ENCODE data around the gene FAM98A.

Gene FAM98A

DNA sequence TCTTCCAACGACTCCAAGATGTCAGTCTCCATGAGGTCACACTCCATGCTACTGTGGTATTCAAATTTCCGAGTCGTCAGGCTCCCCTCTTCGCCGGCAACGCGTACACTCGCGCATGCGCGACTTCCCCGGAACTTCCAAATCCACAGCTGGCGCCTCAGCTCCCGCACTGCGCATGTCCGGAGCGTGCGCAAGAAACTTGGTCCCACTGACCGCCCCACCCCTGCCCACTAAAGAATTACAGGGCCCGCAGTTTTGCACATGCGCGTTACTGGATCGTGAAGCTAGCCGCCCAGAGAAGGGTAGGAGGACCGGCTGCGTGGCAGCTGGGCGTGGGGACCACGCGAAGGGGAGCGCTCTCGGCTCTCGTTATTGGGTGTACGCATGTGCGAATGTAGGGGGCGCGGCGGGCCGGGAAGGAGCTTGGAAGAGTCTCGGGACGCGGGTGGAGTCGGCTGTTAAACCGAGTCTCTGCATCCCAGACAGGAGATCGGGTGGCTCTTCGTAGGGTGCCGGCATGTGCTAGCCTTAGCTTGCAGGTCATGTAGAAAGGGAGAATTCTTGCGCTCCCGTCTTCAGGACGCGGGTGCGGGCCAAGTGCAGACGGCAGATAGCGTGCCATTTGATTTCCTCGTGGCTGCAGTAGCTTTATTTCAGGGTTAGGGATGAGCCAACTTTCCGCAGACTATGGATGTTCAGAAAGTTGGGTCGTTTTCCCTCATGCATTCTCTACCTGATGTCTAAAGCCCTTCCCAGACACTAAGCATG, at the start of gene FAM98A:
Gene FAM98A (minus strand): TSS at position 125 of the 768 bp plus-strand sequence. CDS start 78 bp downstream, at position 47.
- peak; percentile 100 for DNase-seq (ENCODE audit: low read depth, low spot score)

DNA sequence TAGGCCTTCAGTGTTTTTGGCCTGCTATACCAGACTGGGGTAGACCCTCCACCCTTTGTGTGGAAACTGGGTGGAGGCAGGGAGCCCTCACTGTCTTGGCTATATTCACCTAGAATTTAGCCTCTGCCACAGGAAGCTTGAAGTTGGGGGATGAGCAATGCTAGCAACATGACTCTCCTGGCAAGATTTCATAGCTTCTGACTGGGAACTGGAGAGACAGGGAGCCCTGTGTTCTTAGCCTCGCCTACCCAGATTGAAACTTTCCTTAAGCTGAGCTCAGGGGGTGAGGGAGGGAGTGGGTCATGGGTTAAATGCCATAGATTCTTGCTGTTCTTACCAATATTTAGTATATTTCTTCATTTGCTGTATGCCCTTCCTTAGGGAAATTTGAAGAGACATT, 46.8 kb upstream of the FAM98A start:
- DNase-seq (ENCODE audit: low read depth, low spot score): peak; percentile 45

DNA sequence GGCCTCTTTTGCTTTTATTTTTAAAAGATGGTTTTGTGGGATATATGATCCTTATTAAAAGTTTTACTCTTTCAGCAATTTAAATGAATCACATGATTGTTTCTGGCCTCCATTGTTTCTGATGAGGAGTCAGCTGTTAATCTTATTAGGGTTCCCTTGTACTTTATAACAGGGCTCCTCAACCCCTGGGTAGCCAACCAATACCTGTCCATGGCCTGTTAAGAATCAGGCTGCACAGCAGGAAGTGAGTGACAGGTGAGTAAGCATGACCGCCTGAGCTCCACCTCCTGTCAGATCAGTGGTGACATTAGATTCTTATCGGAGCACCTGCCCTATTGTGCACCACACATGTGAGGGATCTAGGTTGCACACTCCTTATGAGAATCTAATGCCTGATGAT, 45.1 kb upstream of the FAM98A start:
- no peak for DNase-seq (ENCODE audit: low read depth, low spot score)

DNA sequence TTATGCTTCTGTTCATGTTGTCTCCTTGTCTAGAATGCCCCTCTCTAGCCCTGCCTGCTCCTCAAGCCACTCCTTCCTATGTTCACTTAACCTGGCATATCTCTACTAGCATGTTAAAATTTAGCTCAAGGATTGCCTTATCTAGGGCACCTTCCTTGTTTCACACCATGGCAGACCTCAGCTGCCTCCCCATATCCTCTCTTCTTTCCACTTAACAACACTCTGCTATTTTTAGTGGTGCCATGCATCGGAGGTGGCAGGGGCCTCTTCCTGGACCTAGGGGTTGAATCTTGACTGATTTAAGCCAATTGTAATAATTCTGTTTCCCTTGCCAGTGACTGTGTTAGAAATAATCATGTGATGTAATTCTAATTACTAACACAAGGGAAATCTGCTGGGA, 36.9 kb upstream of the FAM98A start:
- DNase-seq (ENCODE audit: low read depth, low spot score): no peak

DNA sequence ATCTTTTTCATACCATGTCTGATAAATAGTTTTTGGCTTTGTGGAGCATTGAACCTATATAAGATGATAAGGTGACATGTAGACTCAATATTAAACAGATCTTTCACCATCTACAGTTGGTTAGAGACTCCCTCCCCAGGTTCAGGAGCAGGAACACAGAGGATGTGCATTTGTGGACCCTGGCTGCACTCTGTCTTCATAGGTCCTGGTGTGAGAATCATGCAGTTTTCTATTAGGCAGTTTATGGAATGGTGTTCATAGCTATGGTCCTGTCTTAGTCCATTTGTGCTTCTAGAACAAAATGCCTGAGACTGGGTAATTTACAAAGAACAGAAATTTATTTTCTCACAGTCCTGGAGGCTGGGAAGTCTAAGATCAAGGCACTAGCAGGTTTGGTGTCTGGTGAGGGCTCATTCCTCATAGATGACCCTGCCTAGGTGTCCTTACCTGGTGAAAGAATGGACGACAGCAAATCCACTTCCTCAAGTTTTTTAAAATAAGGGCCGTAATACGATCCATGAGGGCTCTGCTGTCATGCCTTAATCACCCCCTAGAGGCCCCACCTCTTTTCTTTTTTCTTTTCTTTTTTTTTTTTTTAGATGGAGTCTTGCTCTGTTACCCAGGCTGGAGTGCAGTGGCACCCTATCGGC, 35.3 kb upstream of the FAM98A start:
- no peak for DNase-seq (ENCODE audit: low read depth, low spot score)

DNA sequence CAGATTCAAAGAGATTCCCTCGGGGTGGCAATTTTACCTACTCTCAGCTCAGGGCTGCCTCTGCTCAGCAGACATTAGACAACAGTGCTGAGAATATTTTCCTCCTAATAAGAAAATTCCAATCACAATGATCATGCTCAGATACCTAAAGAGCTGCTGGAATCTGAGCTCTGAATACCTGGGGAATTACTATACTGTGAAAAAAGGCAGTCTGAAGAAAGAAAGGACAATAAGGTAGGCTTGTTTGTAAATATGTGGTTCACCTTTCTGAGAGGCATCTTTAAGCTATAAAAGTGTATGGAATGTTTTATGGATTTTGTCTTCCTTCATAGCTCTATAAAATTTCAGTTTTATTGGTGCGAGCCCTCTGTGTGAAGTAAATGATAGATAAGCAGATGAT, 34.2 kb upstream of the FAM98A start:
- no peak for DNase-seq (ENCODE audit: low read depth, low spot score)

DNA sequence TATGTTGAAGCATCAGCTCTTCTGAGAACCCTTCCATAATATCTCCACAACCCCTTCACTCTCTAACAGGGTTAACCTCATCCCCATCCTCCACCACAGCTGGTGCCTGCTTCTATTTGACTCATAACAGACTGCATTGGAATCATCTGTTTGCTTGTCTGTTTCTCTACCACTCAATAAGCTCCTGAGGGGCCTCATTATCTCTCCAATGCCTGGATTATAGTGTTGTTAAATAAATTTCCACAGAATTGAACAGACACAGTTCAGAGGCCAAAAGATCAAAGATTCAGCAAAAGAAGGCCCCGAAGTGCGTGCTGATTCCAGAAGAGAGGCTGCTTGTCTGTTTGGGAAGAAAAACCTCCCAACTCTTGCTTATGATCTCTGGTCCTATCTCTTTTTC, 33.7 kb upstream of the FAM98A start:
- DNase-seq (ENCODE audit: low read depth, low spot score): no peak

DNA sequence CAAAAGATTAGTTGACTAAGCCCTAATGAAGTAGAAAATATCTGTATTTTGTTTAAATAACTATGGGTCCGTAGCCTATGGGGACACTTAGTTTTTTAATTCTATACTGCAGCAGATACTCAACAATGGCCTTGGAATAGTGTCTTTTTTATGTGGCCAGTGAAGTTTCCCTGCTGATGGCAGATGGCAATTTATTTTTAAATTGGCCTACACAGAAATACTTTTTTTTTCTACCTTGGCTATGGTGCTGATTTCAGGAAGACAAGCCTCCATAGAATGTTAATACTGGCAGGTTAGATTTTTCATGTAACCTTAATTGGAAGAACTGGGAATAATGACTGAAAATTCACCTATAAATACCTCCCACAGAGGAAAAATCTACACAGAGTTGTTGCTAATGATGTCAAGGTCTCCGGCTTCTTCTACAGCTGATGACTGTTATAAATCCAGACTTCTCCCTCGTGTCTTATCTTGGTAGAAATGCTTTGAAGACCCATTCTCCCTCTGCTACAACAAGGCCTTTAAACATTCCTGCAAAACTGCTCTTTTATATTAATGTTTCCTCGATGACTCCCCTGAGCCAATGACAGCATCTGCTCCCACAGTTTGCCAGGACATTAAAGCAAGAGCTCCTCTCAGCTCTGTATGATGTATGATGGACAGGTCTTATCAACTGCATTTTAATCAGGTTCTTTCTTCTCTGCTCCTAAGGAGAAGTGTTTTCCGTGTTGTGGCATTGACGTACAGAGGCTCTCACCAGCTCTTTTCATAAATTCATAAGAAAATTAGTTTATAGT, 29.1 kb upstream of the FAM98A start:
- no peak for DNase-seq (ENCODE audit: low read depth, low spot score)

DNA sequence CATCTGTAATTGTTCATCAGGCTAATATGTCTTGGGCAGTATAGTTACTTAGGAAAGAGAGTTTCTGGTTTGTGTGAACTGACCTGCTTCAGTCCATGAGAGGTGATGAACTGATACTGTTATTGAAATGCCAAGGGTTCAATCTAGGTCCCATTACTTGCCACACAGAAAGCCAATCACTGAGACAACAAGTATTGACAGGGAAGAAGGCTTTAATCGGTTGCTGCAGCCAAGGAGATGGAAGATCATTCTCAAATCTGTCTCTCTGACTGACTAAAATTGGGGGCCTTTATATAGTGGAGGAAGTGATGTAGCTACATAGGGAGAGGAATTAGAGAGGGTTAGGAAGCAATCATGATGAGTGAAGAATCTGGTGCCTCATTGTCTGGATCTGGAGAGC, 19.9 kb upstream of the FAM98A start:
- no peak for DNase-seq (ENCODE audit: low read depth, low spot score)

DNA sequence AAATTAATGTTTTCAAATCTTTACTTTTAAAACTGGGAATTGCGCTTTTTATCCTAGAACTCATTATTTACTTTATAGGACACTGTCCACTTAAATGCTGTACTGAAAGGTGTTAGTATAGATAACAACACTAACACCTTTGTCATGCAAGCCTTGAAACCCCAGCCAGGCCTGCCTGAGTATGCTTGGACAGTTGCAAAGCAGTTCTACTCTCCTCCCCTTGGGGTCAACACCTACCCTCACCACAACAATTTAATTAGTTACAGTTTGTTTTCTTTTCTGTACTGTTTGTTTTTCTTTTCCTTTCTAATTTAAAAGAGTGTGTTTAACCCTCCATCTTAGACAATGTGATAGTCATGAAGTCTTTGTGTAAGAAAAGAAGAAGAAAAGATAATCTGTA, 18.9 kb upstream of the FAM98A start:
- DNase-seq (ENCODE audit: low read depth, low spot score): no peak

DNA sequence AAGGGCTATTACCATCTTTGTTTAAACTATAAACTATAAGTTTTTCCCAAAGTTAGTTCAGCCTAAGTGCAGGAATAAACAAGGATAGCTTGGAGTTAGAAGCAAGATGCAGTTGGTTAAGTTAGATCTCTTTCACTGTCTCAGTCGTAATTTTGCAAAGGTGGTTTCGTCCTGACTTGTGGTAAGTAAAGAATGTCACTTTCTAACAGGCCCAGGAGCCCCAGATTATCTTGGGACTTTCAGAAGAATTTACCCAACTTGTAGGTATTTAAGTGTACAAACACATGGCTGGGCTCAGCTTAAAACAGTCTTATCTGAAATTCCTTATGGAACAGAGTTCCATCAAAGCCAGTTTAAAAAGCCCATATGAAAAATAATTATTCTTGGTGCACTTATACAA, 18.3 kb upstream of the FAM98A start:
- no peak for DNase-seq (ENCODE audit: low read depth, low spot score)

DNA sequence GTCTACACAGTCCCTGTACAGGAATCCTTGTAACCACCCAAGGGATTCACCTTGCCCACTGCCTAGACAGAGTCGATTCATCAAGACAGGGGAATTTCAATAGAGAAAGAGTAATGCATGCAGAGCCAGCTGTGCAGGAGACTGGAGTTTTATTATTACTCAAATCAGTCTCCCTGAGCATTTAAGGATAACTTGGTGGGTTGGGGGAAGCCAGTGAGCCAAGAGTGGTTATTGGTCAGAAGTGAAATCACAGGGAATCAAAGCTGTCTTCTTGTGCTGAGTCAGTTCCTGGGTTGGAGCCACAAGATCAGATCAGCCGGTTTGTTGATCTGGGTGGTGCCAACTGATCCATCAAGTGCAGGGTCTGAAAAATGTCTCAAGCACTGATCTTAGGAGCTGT, 17.8 kb upstream of the FAM98A start:
- DNase-seq (ENCODE audit: low read depth, low spot score): no peak

DNA sequence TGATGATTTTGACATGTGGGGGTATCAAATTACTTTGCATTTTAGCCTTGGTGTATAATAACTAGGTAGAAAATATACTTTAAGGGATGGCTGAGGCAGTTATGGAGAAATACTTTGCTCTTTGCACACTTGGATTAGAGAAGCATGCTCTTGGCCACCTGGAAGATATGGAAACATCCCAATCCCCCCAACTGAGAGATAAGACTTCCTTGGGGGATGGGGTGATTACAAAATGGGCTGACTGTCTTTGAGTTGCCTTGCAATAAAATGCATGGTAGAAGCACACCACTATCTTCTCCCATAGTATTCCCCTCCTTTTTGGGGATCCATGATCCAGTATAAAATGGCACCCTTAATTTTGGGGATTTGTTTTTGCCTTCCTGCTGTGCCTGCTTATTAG, 15.1 kb upstream of the FAM98A start:
- no peak for DNase-seq (ENCODE audit: low read depth, low spot score)

DNA sequence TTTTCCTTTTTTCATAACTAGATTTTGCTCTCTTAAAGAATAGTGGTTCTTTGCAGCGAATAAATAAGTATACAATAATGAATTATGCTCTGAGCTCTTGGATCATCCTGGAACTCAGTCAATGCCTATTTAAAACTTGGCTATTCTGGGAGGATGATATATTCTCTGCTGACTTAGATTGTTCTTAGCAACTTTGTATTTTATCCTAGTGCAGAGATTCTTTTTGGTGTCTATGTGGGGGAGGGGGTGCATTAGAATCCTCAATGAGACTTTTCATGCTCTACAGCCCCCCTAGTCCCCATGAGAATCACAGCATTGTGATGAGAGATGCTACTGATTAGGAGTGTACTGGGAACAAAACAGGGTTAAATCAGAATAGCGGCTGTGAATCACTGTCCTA, 8.8 kb upstream of the FAM98A start:
- DNase-seq (ENCODE audit: low read depth, low spot score): no peak

DNA sequence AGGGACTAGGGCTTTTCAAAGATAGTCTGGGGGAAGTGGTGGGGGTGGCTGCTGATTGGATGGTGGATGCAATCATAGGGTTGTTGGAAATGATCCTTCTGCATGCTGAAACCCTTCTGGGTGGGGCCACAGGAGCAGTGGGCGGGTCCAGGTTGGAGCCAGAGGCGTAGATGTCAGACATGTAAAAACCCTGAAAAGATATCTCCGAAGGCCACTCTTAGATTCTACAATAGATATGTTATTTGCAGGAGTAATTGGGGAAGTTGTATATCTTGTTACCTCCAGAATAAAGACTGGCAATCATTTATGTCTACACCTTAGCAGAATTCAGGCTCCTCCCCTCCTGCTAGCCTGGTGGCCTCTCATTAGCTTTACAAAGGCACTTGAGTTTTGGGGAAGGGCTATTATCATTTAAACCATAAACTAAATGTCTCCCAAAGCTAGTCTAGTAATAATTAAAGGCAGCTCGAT, 8.2 kb upstream of the FAM98A start:
- DNase-seq (ENCODE audit: low read depth, low spot score): no peak

DNA sequence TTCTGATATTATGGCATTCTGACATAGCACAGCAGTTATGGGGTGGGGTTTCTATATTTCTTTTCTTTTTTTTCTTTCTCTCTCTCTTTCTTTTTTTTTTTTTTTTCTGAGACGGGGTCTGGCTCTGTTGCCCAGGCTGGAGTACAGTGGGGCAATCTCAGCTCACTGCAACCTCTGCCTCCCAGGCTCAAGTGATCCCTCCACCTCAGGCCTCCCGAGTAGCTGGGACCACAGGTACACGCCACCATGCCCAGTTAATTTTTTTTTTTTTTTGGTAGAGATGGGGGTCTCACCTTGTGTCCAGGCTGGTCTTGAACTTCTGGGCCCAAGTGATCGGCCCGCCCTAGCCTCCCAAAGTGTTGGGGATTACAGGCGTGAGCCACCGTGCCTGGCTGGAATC, 7.5 kb upstream of the FAM98A start:
- DNase-seq (ENCODE audit: low read depth, low spot score): no peak

DNA sequence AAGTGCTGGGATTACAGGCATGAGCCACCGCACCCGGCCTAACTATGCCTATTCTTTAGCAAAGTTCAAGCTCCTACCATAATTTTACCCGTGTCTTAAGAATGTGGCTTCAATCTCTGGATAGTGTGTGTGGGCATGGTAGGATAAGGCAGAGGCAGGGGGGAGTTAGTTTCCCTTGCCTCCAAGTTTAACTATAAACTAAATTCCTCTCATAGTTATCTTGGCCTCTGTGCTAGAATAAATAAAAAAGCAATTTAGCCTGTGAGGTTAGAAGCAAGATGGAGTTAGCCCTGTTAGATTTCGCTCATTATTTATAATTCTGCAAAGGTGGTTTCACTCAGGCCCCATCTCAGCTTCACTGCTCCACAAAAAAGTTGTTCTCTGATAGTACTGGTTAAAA, 7.0 kb upstream of the FAM98A start:
- DNase-seq (ENCODE audit: low read depth, low spot score): no peak

DNA sequence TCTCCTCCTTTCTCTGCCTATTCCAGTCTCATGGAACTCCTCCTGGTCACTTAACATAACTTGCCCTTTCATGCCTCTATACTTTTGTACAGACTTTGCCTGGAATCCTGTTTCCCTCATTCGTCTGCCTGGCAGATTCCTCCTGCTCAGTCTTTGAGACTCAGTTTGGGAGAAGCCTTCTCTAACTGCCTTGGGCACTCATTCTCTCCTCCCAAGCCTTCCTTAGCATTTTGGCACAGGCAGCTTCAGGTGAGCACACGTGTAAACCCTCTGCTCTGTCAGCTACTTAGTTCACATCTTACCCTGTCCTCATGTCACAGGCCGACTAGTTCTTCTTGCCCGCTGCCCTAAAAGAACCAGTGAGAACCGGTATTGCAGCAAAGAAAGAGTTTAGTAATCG, 6.0 kb upstream of the FAM98A start:
- no peak for DNase-seq (ENCODE audit: low read depth, low spot score)

DNA sequence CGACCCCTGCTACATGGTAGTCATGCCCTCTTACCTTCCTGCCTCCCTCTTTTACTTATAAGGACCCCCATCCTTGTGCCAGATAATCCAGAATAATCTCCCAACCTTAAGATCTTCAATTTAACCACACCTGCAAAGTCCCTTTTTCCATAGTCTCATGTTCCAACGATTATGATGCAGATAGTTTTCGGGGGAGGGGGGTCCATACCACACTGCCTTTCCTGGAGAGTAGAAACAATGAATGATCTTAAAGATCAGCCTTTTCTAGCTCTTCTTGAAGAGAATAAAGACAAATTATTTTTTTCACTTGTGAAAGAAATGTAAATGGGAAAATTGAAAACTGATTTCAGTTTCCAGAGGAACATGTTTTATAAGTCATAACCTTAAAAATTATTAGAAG, 4.3 kb upstream of the FAM98A start:
- no peak for DNase-seq (ENCODE audit: low read depth, low spot score)

DNA sequence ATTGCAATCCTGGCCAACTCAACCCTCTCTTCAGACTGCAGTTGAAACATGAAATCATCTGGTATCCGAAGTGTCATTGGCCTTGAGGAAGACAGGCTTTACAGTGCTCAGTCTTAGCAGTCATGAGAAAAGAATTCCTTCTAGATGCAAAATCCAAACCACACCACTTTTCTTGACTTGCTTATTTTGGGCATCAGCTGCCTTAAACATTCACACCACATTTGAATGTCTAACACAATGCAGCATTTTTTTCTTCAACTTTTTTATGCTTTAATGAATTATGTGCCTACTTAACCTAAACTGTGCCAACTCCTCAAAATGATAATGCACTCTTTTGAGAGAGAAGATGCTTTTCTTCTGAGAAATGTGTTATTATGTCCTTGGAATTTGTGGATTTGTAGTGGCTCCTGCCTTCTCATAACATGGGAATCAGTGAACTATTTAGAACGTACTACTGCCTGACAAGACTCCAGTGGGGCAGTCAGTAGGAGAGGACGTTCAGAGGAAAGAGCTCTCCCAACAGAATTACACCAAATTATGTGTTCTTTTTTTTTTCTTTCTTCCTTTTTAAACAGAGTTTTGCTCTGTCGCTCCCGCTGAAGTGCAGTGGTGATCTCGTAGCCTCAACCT, 3.2 kb upstream of the FAM98A start:
- no peak for DNase-seq (ENCODE audit: low read depth, low spot score)

DNA sequence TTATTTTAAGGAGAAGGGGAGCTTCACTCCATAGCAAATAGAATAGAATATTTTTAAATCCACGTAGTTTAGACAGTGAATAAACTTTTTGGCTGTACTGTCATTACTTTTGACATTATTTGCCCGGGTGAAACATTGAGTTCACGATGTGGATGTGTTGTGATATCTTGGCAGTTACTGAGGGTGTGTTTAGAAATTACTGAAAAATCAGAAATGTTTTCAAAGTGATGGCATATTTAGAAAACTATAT, 769 bp upstream of the FAM98A start:
- no peak for DNase-seq (ENCODE audit: low read depth, low spot score)

DNA sequence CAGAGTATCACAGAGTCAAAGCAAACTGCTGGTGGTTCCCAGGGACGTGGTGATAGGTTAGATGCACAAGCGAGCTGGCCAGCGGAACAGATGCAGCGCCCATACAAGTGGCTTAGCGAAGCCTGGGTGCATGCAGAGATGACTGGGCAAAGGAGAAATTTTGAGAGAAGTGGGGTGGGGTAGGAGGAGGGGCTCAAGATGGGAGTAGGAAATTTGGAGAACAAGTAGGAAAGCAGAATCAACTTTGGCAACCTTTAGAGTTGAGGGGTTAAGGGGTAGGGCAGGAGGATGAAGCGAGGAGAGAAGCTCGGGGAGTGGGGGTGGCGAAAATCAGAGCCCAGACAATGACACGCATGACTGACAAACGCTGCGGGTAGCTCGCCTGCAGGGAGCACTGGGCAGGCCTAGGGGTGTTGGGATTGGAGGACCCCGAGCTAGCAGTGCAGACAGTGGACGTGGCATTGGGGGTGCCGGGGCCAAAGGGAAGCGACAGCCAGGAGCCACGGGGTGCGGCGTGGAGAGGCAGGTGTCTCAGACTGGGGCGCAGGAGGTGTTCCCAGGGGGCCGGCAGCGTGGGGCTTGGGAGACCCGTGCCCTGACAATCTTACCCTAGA, 431 bp downstream of the FAM98A start:
- DNase-seq (ENCODE audit: low read depth, low spot score): peak; percentile 69
